Lung (tissue), 12 donors: Measurements from ENCODE around the gene PLCH1. TPM values are rescaled to one million over a fixed set of nuclear protein-coding genes. Genes with fewer than 3 reads are reported as not detected.

ENCODE experiments used
- ATAC-seq: fragments of 200-7000 bp; cut with Tn5 transposase; one replicate; pipeline ENCODE4 v1.9.1; 2020; ENCODE audit warnings: moderate number of reproducible peaks; ENCODE audit not compliant: insufficient read depth, low FRiP score
- DNase-seq, 3 donors: peaks; one replicate each; pipeline ENCODE4 v3.0.0-alpha.2; 2013 to 2017
- H3K27ac ChIP-seq, 2 donors: one replicate each; pipeline ENCODE4 v1.5.1; 2013; ENCODE audit warnings: mild to moderate bottlenecking in 2 of 2, moderate library complexity in 2 of 2, control low read depth in 1 of 2, inconsistent platforms in 1 of 2, low read depth in 1 of 2, low read length in 1 of 2
- H3K27me3 ChIP-seq, 3 donors: one replicate each; pipeline ENCODE4 v1.5.1; 2013; ENCODE audit warnings: low read length in 2 of 3; ENCODE audit not compliant: control insufficient read depth in 3 of 3, insufficient read depth in 3 of 3
- H3K36me3 ChIP-seq, 4 donors: one replicate each; pipeline ENCODE4 v1.5.1; 2013; ENCODE audit warnings: low read length in 4 of 4, mild to moderate bottlenecking in 1 of 4, moderate library complexity in 1 of 4; ENCODE audit not compliant: control insufficient read depth in 4 of 4, insufficient read depth in 4 of 4
- H3K4me1 ChIP-seq, 5 donors: one replicate each; pipeline ENCODE4 v1.5.1; 2013; ENCODE audit warnings: low read length in 5 of 5, mild to moderate bottlenecking in 2 of 5, moderate library complexity in 1 of 5; ENCODE audit not compliant: control insufficient read depth in 5 of 5, insufficient read depth in 5 of 5
- H3K4me3 ChIP-seq: one replicate; pipeline ENCODE4 v1.5.1; 2013; ENCODE audit warnings: mild to moderate bottlenecking, control low read depth, moderate library complexity
- H3K9ac ChIP-seq, 2 donors: one replicate each; pipeline ENCODE4 v1.5.1; 2013; ENCODE audit warnings: low read length in 2 of 2, control low read depth in 1 of 2; ENCODE audit not compliant: insufficient read depth in 1 of 2
- H3K9me3 ChIP-seq, 4 donors: one replicate each; pipeline ENCODE4 v1.5.1; 2013; ENCODE audit warnings: low read length in 3 of 4, mild to moderate bottlenecking in 1 of 4, moderate library complexity in 1 of 4; ENCODE audit not compliant: control insufficient read depth in 4 of 4, insufficient read depth in 3 of 4
- CTCF ChIP-seq: IDR thresholded peaks from 2 replicates; pipeline ENCODE4 v1.5.1; 2012; ENCODE audit warnings: mild to moderate bottlenecking; ENCODE audit errors: control extremely low read depth, extremely low read depth
- WGBS, 2 donors: extraction: QIAGEN DNeasy Blood & Tissue Kit; methylation state at CpG; one replicate each; pipeline ENCODE4 v1.1.7; 2013; 5-methylcytosine and 5-hydroxymethylcytosine counted together
- polyA plus RNA-seq, 2 donors: library from polyadenylated mRNA; stranded (reverse); fragments of 200-250 nt; gene quantifications; one replicate each; pipeline ENCODE4 v1.2.1, GENCODE V29; 2013
- total RNA-seq, 2 donors: library from RNA; depleted of rRNA in 1 of 2; stranded (reverse); fragments of >200 nt in 1 of 2; gene quantifications; one replicate each; pipeline ENCODE4 v1.2.1, GENCODE V29; 2014 to 2021
- donor health status: control.
- donor health status: control.
- donor health status: Bipolar disorder and iron deficiency.
- donor health status: healthy.
- donor health status: DM: yes; HTN: yes; CAD: no.

Gene PLCH1
- total and polyA plus RNA-seq, 4 donors = 2.5 to 22.8 (median 9.1) TPM

GRCh38 chr3:155367506-155367905 is 377.4 kb downstream of the PLCH1 start:
- Histone ChIP-seq H3K9me3 (peaks cover 0 to 4% (median 0%) of the 10 kb centered on the region in 4 donors), H3K9ac (no peak overlapping the region), H3K4me3 (no peak overlapping the region), H3K27me3 (no peaks in the 10 kb centered on the region), H3K4me1 (peaks cover 0 to 39% (median 13%) of the 10 kb centered on the region in 5 donors), H3K27ac (peak overlapping the region in 1 of 2 donors; percentile 21), H3K36me3 (no peaks in the 10 kb centered on the region)
- ATAC-seq (no peak), DNase-seq (peak in 2 of 3 donors; percentile 19 to 53)
- TF ChIP-seq CTCF = no peak

DNA sequence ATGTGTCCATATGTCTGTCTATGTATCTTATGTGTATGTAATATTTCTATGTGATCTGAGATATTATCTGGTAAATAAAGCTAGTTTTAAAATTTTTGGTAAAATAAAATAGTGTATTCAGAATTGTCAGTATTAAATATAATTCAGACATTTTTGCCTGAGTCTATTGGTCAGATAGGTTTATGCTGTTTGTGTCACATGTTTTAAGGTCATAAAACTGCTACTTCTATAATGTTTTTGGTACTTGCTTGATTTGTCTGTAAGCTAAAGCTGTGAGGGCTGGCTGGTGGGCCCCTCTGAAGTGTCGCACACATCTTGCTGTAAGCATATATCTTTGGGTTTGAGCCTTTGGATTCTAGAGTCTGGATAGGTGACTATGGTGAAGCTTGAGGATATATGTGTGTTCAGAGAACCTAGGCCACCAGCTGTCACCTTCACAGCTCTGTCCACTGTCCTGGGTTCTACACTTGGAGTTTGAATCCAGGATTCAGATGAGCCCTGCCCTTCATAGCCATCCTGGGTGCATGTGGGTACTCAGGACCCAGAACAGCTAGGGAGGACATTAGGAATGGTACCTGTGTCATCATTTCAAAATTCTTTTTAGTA is 379.6 kb downstream of the PLCH1 start:
- TF ChIP-seq CTCF = no peak
- Histone ChIP-seq H3K4me3 (no peak overlapping the region), H3K9me3 (peaks cover 0 to 4% (median 0%) of the 10 kb centered on the region in 4 donors), H3K27ac (no peak overlapping the region), H3K27me3 (no peaks in the 10 kb centered on the region), H3K36me3 (no peaks in the 10 kb centered on the region), H3K4me1 (peaks cover 0 to 18% (median 8%) of the 10 kb centered on the region in 5 donors), H3K9ac (no peak overlapping the region)
- 52 to 94% methylated on average over 1 of the region's 1 CpG for WGBS, 2 donors
- no peak for DNase-seq
- ATAC-seq = no peak

DNA sequence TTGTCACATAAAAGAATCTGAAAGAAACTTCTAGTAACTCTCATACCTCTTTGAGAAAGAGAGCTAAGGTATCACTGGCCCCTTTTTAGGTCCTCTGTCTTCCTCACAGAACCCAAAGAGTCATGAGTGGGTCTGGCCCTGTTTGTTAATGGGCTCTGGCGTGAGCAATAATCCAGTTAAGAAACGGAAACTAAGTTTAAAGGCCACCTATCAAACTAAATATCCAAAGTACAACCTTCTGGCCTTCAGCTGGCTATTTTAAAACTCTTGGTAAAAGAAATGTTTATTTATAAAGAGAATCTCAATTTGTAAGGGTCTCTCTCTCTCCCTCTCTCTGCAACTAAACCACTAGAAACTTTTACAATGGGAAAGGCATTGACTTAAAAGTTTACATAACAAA is 380.4 kb downstream of the PLCH1 start:
- TF ChIP-seq CTCF = no peak
- Histone ChIP-seq H3K9me3 (peaks cover 0 to 4% (median 0%) of the 10 kb centered on the region in 4 donors), H3K27ac (no peak overlapping the region), H3K9ac (no peak overlapping the region), H3K27me3 (no peaks in the 10 kb centered on the region), H3K36me3 (no peaks in the 10 kb centered on the region), H3K4me3 (no peak overlapping the region), H3K4me1 (peaks cover 0 to 11% (median 6%) of the 10 kb centered on the region in 5 donors)
- WGBS, 2 donors = 73 to 90% methylated on average over 2 of the region's 2 CpGs
- ATAC-seq (no peak), DNase-seq (no peak)

DNA sequence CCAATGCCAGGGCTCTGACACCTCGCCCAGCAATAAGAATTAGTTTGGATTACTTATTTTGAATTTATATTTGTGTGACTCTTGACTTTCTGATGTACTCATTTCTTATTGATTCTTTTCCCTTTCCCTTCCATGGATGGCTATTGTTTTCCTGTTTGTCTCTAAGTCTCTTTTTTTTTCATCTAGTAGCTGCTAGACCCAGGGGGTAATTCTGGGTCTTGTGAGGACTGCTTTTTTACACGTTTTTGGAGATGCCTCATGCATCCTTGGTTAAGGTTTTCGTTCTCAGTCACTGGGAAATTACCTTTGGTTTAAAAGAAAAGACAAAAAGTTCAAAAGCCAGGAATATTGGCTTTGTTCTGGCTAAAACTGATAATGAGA is 381.2 kb downstream of the PLCH1 start:
- peaks cover 0 to 4% (median 0%) of the 10 kb centered on the region in 4 donors for H3K9me3 ChIP-seq
- DNase-seq (no peak), ATAC-seq (no peak)
- H3K36me3 ChIP-seq = no peaks in the 10 kb centered on the region
- H3K9ac ChIP-seq = no peak overlapping the region
- WGBS, 2 donors = 60 to 78% methylated on average over 3 of the region's 3 CpGs
- H3K4me1 ChIP-seq = peaks cover 0 to 6% (median 0%) of the 10 kb centered on the region in 5 donors
- H3K27ac ChIP-seq = no peak overlapping the region
- no peak overlapping the region for H3K4me3 ChIP-seq
- no peak for TF ChIP-seq CTCF
- no peaks in the 10 kb centered on the region for H3K27me3 ChIP-seq
